ENCODE results near the gene SH3D19.
"Not testable (repeated sequence)": the region's sequence is repeated elsewhere in the genome, so short reads cannot be mapped to it uniquely, and the experiment has no call there.

The SH3D19 gene

DNA sequence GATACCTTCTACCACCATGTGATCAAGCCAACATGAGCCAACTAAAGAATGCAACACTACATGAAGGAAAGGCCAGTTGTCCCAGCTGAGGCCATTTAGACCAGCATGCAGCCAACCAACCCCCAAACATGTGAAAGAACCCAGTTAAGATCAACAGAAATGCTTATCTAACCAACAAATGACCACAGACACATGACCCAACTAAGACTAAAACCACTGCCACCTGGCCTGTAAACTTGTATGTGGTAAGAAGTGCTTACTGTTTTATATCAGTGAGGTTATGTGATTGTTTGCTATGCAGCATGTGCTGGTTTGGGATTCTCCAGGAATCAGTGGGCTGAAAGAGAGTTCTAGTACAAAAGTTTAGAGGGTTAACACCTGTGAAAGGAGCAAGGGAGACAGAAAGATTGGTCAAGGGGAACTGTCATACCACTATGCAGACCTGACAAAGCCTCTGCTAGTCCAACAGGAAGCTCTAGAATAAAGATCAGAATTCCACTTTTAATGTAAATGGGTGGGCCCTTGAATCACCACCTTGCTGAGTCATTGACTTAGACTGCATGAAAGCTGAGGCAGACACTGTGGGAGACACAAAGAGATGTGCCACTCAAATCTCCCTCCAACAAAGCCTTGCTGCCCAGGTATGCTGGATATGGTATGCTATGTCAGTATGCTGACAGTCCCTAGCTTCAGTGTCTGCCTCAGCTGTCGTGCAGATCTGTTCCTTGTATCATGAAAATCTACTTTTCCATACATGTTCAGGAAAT, 6.1 kb upstream of the SH3D19 start:
- Histone ChIP-seq H3K27me3 (ENCODE audit: insufficient read depth, low read length) (no peaks in the 10 kb centered on the region), H3K36me3 (ENCODE audit: insufficient read depth, low read length) (no peaks in the 10 kb centered on the region), H3K4me1 (ENCODE audit: insufficient read depth, low read length) (no peaks in the 10 kb centered on the region), H2AFZ (ENCODE audit: low read depth, low read length) (no peak overlapping the region), H3K9me3 (ENCODE audit: low read length) (no peaks in the 10 kb centered on the region), H3K4me3 (ENCODE audit: low read length) (no peak overlapping the region)

GRCh38 chr4:151329217-151330007, 4.0 kb upstream of the SH3D19 start:
- H3K27me3 ChIP-seq (ENCODE audit: insufficient read depth, low read length): no peaks in the 10 kb centered on the region
- H3K9me3 ChIP-seq (ENCODE audit: low read length): no peaks in the 10 kb centered on the region
- H3K4me3 ChIP-seq (ENCODE audit: low read length): no peak overlapping the region
- no peaks in the 10 kb centered on the region for H3K36me3 ChIP-seq (ENCODE audit: insufficient read depth, low read length)
- no peak overlapping the region for H2AFZ ChIP-seq (ENCODE audit: low read depth, low read length)
- no peaks in the 10 kb centered on the region for H3K4me1 ChIP-seq (ENCODE audit: insufficient read depth, low read length)

DNA sequence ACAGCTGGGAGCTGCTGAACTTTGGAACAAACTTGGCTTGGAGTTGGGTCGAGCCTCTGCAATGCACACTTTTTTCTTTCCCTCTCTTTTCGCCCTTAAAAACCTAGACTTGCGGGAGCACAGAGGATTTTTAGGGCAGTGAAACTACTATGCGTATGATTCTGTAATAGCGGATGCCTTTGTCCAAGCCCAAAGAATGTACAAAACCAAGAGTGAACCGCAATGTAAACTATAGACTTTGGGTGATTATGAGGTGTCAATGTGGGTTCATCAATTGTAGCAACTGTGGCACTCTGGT, 493 bp upstream of the SH3D19 start:
- H3K36me3 ChIP-seq (ENCODE audit: insufficient read depth, low read length): no peaks in the 10 kb centered on the region
- no peaks in the 10 kb centered on the region for H3K9me3 ChIP-seq (ENCODE audit: low read length)
- no peaks in the 10 kb centered on the region for H3K27me3 ChIP-seq (ENCODE audit: insufficient read depth, low read length)
- H3K4me1 ChIP-seq (ENCODE audit: insufficient read depth, low read length): peaks cover 11% of the 10 kb centered on the region
- peak overlapping the region; percentile 95 for H2AFZ ChIP-seq (ENCODE audit: low read depth, low read length)
- peak overlapping the region; percentile 64 for H3K4me3 ChIP-seq (ENCODE audit: low read length)

GRCh38 chr4:151324752-151325110, 674 bp downstream of the SH3D19 start:
- no peaks in the 10 kb centered on the region for H3K36me3 ChIP-seq (ENCODE audit: insufficient read depth, low read length)
- H3K27me3 ChIP-seq (ENCODE audit: insufficient read depth, low read length): no peaks in the 10 kb centered on the region
- H3K4me1 ChIP-seq (ENCODE audit: insufficient read depth, low read length): peaks cover 11% of the 10 kb centered on the region
- H3K4me3 ChIP-seq (ENCODE audit: low read length): peak overlapping the region; percentile 64
- peak overlapping the region; percentile 95 for H2AFZ ChIP-seq (ENCODE audit: low read depth, low read length)
- no peaks in the 10 kb centered on the region for H3K9me3 ChIP-seq (ENCODE audit: low read length)

DNA sequence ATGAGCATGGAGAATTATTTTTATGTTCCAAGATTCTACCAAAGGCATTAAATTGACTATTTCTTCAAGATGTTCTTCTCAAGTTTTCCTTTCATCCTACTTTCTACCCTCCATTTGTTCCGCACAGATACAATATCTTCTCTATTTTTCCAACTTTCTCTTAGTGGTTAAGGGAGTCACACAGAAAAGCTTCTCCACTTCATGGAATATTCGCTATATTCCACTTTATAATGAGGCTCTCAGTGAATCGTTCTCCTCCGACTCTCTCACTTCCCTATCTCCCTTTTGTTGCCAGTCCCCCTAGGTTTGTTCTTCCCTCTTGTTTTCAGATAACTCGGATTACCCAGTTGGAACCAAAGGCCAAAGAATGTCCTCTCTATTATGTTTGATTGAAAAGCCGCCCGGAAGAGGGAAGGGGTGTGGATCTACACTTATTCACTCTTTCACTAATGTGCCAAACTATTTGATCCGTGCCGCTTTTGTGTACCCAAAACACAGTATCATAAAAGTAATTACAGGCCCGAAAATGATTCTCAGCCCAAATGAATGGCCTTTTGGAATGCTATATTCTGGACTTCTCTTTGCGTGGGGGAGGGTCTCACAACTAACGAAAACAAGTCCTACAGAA, 1.2 kb downstream of the SH3D19 start:
- Histone ChIP-seq H2AFZ (ENCODE audit: low read depth, low read length) (peak overlapping the region; percentile 95), H3K27me3 (ENCODE audit: insufficient read depth, low read length) (no peaks in the 10 kb centered on the region), H3K9me3 (ENCODE audit: low read length) (no peaks in the 10 kb centered on the region), H3K4me3 (ENCODE audit: low read length) (peak overlapping the region; percentile 64), H3K4me1 (ENCODE audit: insufficient read depth, low read length) (peaks cover 11% of the 10 kb centered on the region), H3K36me3 (ENCODE audit: insufficient read depth, low read length) (no peaks in the 10 kb centered on the region)

- H3K36me3 ChIP-seq (ENCODE audit: insufficient read depth, low read length): no peaks in the 10 kb centered on the region
- H3K27me3 ChIP-seq (ENCODE audit: insufficient read depth, low read length): no peaks in the 10 kb centered on the region
- peaks cover 11% of the 10 kb centered on the region for H3K4me1 ChIP-seq (ENCODE audit: insufficient read depth, low read length)
- peak overlapping the region; percentile 64 for H3K4me3 ChIP-seq (ENCODE audit: low read length)
- peak overlapping the region; percentile 95 for H2AFZ ChIP-seq (ENCODE audit: low read depth, low read length)
- H3K9me3 ChIP-seq (ENCODE audit: low read length): no peaks in the 10 kb centered on the region
Observed at GRCh38 chr4:151323667-151324066, 1.7 kb downstream of the SH3D19 start.

GRCh38 chr4:151322570-151322969, 2.8 kb downstream of the SH3D19 start:
- Histone ChIP-seq H2AFZ (ENCODE audit: low read depth, low read length) (no peak overlapping the region), H3K27me3 (ENCODE audit: insufficient read depth, low read length) (no peaks in the 10 kb centered on the region), H3K36me3 (ENCODE audit: insufficient read depth, low read length) (no peaks in the 10 kb centered on the region), H3K4me3 (ENCODE audit: low read length) (no peak overlapping the region), H3K9me3 (ENCODE audit: low read length) (no peaks in the 10 kb centered on the region), H3K4me1 (ENCODE audit: insufficient read depth, low read length) (peaks cover 11% of the 10 kb centered on the region)

DNA sequence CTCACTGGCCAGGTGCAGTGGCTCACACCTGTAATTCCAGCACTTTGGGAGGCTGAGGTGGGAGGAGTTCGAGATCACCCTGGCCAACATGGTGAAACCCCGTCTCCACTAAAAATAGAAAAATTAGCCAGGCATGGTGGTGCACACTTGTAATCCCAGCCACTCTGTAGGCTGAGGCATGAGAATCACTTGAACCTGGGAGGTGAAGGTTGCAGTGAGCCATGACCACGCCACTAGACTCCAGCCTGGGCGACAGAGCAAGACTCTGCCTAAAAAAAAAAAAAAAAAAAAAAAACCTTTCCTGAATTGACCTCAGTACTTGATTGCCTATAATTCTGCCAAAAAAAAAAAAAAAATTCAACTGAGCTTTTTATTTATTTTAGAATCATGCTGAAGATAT, 3.2 kb downstream of the SH3D19 start:
- H3K4me3 ChIP-seq (ENCODE audit: low read length); H3K27me3 ChIP-seq (ENCODE audit: insufficient read depth, low read length); H3K9me3 ChIP-seq (ENCODE audit: low read length); H3K36me3 ChIP-seq (ENCODE audit: insufficient read depth, low read length); H2AFZ ChIP-seq (ENCODE audit: low read depth, low read length): not testable (repeated sequence)
- H3K4me1 ChIP-seq (ENCODE audit: insufficient read depth, low read length): peaks cover 11% of the 10 kb centered on the region

DNA sequence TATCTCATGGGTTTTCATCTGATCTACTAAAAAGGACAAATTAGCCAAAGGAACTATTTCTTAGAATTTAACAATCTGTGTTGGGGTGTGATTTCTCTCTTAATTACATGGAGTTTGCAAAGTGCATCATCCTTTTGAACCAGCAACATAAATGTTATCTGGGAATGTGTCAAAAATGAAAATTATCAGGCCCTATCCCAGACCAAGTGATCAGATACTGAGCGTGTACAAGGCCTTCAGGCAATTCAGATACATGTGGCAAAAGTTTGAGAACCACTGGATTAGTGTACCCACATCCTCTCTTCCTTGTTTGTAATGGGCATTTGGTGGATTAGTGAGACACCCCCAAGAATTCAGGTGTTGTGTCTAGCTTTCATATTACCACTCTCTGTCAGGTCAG, 3.8 kb downstream of the SH3D19 start:
- peaks cover 11% of the 10 kb centered on the region for H3K4me1 ChIP-seq (ENCODE audit: insufficient read depth, low read length)
- no peak overlapping the region for H3K4me3 ChIP-seq (ENCODE audit: low read length)
- H3K9me3 ChIP-seq (ENCODE audit: low read length): no peaks in the 10 kb centered on the region
- H2AFZ ChIP-seq (ENCODE audit: low read depth, low read length): no peak overlapping the region
- no peaks in the 10 kb centered on the region for H3K27me3 ChIP-seq (ENCODE audit: insufficient read depth, low read length)
- H3K36me3 ChIP-seq (ENCODE audit: insufficient read depth, low read length): no peaks in the 10 kb centered on the region

DNA sequence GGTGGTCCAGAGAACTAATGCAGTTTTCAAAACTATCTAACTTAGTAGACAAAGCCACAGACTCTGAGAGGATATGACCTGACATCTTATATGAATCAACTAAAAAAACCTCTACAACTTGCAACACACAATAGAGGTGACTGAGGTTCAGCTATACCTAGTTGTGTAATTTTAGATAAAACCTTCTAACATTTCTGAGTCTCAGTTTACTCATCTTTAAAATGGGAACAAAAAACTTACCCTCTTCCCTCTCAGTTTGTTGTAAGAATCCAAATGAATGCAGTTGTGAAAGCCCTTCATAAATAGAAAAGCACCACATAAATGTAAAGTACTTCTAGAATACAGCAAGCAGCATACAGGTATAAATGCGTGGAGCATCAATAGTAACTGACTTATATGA, 5.9 kb downstream of the SH3D19 start:
- Histone ChIP-seq H3K36me3 (ENCODE audit: insufficient read depth, low read length) (no peaks in the 10 kb centered on the region), H2AFZ (ENCODE audit: low read depth, low read length) (no peak overlapping the region), H3K27me3 (ENCODE audit: insufficient read depth, low read length) (no peaks in the 10 kb centered on the region), H3K9me3 (ENCODE audit: low read length) (no peaks in the 10 kb centered on the region), H3K4me1 (ENCODE audit: insufficient read depth, low read length) (peaks cover 11% of the 10 kb centered on the region), H3K4me3 (ENCODE audit: low read length) (no peak overlapping the region)

GRCh38 chr4:151318307-151319006, 6.9 kb downstream of the SH3D19 start:
- no peak overlapping the region for H3K4me3 ChIP-seq (ENCODE audit: low read length)
- peaks cover 7% of the 10 kb centered on the region for H3K4me1 ChIP-seq (ENCODE audit: insufficient read depth, low read length)
- no peaks in the 10 kb centered on the region for H3K9me3 ChIP-seq (ENCODE audit: low read length)
- H3K27me3 ChIP-seq (ENCODE audit: insufficient read depth, low read length): no peaks in the 10 kb centered on the region
- no peaks in the 10 kb centered on the region for H3K36me3 ChIP-seq (ENCODE audit: insufficient read depth, low read length)
- no peak overlapping the region for H2AFZ ChIP-seq (ENCODE audit: low read depth, low read length)

DNA sequence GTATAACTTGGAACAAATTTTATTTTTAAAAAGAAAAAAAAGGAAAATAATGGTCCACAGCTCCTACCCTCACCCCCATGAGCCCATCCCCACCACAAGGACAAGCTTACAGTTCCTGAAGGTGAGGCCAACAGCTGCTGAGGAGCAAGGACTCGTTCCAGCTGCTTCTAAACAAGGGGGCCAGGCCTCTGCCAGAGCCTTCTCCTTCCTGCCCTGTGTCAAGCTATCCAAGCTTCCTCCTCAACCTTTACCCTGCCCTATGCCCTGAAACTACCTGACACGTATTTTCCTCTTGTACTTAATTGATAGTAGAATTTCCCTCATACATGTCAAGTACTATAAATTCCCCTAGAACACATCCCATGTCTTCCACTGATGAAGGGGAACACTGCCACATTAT, 8.8 kb downstream of the SH3D19 start:
- Histone ChIP-seq H2AFZ (ENCODE audit: low read depth, low read length) (no peak overlapping the region), H3K9me3 (ENCODE audit: low read length) (no peaks in the 10 kb centered on the region), H3K4me1 (ENCODE audit: insufficient read depth, low read length) (no peaks in the 10 kb centered on the region), H3K36me3 (ENCODE audit: insufficient read depth, low read length) (no peaks in the 10 kb centered on the region), H3K27me3 (ENCODE audit: insufficient read depth, low read length) (no peaks in the 10 kb centered on the region), H3K4me3 (ENCODE audit: low read length) (no peak overlapping the region)

Measured in neuron (in vitro differentiated cells).